Panc1 (cell line): ENCODE measurements around the gene SELENOP.

Source experiments
- TF ChIP-seq, protein P1 (sequence below): fragments of 450-650 bp; IDR thresholded peaks from 2 replicates; pipeline ENCODE4 v1.5.1; 2017; ENCODE audit warnings: mild to moderate bottlenecking
- TF ChIP-seq, protein P2 (sequence below), 2 experiments: IDR thresholded peaks; 2 replicates each; pipeline ENCODE4 v1.6.1; 2011 to 2012; ENCODE audit warnings: low read depth in 2 of 2, control low read depth in 1 of 2, low read length in 1 of 2, mild to moderate bottlenecking in 1 of 2, moderate library complexity in 1 of 2; ENCODE audit not compliant: insufficient read depth in 1 of 2

GRCh38 chr5:42759456-42759855 lies 52.2 kb downstream of the SELENOP start:
- TF ChIP-seq, protein P1, sequence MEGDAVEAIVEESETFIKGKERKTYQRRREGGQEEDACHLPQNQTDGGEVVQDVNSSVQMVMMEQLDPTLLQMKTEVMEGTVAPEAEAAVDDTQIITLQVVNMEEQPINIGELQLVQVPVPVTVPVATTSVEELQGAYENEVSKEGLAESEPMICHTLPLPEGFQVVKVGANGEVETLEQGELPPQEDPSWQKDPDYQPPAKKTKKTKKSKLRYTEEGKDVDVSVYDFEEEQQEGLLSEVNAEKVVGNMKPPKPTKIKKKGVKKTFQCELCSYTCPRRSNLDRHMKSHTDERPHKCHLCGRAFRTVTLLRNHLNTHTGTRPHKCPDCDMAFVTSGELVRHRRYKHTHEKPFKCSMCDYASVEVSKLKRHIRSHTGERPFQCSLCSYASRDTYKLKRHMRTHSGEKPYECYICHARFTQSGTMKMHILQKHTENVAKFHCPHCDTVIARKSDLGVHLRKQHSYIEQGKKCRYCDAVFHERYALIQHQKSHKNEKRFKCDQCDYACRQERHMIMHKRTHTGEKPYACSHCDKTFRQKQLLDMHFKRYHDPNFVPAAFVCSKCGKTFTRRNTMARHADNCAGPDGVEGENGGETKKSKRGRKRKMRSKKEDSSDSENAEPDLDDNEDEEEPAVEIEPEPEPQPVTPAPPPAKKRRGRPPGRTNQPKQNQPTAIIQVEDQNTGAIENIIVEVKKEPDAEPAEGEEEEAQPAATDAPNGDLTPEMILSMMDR, result no peak
- TF ChIP-seq, protein P2, sequence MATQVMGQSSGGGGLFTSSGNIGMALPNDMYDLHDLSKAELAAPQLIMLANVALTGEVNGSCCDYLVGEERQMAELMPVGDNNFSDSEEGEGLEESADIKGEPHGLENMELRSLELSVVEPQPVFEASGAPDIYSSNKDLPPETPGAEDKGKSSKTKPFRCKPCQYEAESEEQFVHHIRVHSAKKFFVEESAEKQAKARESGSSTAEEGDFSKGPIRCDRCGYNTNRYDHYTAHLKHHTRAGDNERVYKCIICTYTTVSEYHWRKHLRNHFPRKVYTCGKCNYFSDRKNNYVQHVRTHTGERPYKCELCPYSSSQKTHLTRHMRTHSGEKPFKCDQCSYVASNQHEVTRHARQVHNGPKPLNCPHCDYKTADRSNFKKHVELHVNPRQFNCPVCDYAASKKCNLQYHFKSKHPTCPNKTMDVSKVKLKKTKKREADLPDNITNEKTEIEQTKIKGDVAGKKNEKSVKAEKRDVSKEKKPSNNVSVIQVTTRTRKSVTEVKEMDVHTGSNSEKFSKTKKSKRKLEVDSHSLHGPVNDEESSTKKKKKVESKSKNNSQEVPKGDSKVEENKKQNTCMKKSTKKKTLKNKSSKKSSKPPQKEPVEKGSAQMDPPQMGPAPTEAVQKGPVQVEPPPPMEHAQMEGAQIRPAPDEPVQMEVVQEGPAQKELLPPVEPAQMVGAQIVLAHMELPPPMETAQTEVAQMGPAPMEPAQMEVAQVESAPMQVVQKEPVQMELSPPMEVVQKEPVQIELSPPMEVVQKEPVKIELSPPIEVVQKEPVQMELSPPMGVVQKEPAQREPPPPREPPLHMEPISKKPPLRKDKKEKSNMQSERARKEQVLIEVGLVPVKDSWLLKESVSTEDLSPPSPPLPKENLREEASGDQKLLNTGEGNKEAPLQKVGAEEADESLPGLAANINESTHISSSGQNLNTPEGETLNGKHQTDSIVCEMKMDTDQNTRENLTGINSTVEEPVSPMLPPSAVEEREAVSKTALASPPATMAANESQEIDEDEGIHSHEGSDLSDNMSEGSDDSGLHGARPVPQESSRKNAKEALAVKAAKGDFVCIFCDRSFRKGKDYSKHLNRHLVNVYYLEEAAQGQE (IDR thresholded peaks at IDR 0.05; ENCODE audit: insufficient read depth in 1 of 2, low read depth in 2 of 2, low read length in 1 of 2), result no peak
